Breast epithelium (tissue), 4 donors: Measurements from ENCODE around the gene FOXA2. TPM values are rescaled to one million over a fixed set of nuclear protein-coding genes. Genes with fewer than 3 reads are reported as not detected.

Experiments used
- DNase-seq, 2 donors: peaks; one replicate each; pipeline ENCODE4 v3.0.0-alpha.2; 2019; ENCODE audit warnings: low spot score in 2 of 2
- H3K27ac ChIP-seq, 2 donors: fragments of 200-600 bp; sonication (generic) in 1 of 2; one replicate each; pipeline ENCODE4 v1.5.1; 2016 to 2019; ENCODE audit warnings: mild to moderate bottlenecking in 1 of 2
- H3K27me3 ChIP-seq, 2 donors: fragments of 200-600 bp; sonication (generic) in 1 of 2; one replicate each; pipeline versions ENCODE4 v1.5.1 to v1.6.0; 2017 to 2019; ENCODE audit warnings: control low read depth in 1 of 2, mild to moderate bottlenecking in 1 of 2
- H3K36me3 ChIP-seq: fragments of 200-600 bp; one replicate; pipeline ENCODE4 v1.5.1; 2019
- H3K4me1 ChIP-seq, 2 donors: fragments of 200-600 bp; sonication (generic); one replicate each; pipeline ENCODE4 v1.5.1; 2016 to 2019; ENCODE audit warnings: control low read depth in 1 of 2
- H3K4me3 ChIP-seq, 3 donors: fragments of 200-600 bp; sonication (generic); 1 replicate in 2 of 3; 2 replicates in 1 of 3; pipeline ENCODE4 v1.5.1; 2016 to 2019; ENCODE audit warnings: mild to moderate bottlenecking in 3 of 3, moderate library complexity in 2 of 3
- H3K9me3 ChIP-seq, 2 donors: fragments of 200-600 bp; sonication (generic) in 1 of 2; one replicate each; pipeline ENCODE4 v1.5.1; 2016 to 2019; ENCODE audit warnings: control low read depth in 1 of 2
- POLR2A ChIP-seq: fragments of 450-650 bp; IDR thresholded peaks from one replicate; pipeline ENCODE4 v1.6.1; 2016; ENCODE audit warnings: antibody characterized with exemption, mild to moderate bottlenecking, moderate library complexity
- POLR2AphosphoS5 ChIP-seq, 3 donors: sonication (generic); formaldehyde crosslinking; IDR thresholded peaks; one replicate each; pipeline ENCODE4 v1.6.1; 2017; ENCODE audit warnings: antibody characterized with exemption in 3 of 3
- intact Hi-C: fragments of 100-400 bp; cut with DNase I; formaldehyde crosslinking; loops from one replicate; pipeline ENCODE4 v1.15.1; 2023; ENCODE audit warnings: low total_unique reads
- total RNA-seq, 3 donors: library from RNA; depleted of rRNA; stranded (reverse); fragments of >200 nt; gene quantifications; one replicate each; pipeline ENCODE4 v1.1.0, GENCODE V29; 2016
- TF ChIP-seq, protein P1 (sequence below), 3 donors: fragments of 450-650 bp; IDR thresholded peaks; one replicate each; pipeline ENCODE4 v1.5.1; 2016 to 2017; ENCODE audit warnings: antibody characterized with exemption in 3 of 3, mild to moderate bottlenecking in 3 of 3, moderate library complexity in 3 of 3

The FOXA2 gene
- total RNA-seq, 3 donors from 2014 or later = not detected

DNA sequence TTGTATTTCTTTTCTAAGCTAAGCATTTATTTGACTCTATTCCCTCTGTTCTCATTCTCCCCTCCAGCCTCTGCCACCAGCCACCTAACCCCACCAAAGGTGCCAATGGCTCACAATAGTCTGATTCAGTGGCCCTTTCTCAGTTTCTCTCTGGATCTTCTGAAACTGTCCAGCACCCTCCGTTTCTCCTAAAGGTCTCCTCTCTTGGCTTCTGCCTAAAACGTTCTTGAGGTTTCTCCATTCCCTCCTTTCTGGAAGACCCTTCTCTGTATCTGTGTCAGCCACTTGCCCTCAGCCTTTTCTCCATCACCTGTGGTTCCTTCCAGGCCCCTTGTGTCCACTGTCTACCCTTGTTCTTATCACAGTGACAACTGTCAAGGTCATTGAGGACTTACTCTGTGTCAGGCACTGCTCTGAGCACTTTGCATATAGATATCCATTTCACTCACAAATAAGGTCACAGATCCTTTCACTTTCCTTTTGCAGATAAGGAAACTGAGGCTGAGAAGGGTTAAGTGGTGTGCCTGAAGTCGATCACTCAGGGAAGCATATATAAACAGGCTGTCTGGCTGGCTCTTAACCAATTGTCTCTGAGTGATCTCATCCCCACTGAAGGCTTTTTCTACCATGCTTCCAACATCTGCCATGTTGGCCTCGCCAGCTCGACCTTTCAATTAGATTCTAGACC lies 48.1 kb downstream of the FOXA2 start:
- H3K27me3 ChIP-seq = peaks cover 0 to 3% of the 10 kb centered on the region in 2 donors
- intact Hi-C loops = no loop called here

DNA sequence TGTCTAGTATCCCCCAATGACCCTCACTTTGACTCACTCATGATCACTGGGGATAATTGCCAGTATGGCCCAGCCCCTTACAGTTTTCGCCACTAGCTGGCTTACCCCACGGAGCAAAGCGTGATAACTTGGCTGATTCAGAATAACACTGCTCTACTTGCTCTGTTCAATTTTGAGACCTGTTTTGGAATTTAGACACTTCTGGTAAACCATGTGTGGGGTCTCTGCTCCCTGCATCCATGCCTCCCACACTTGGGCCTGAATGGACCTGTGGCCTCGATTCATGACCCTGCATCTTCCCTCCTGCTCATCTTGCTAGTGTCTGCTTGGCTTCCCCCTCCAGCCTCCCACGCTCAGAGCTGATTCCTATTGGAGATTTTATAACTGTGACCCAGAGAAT lies 48.9 kb downstream of the FOXA2 start:
- H3K4me3 ChIP-seq = no peak overlapping the region
- no peaks in the 10 kb centered on the region for H3K9me3 ChIP-seq
- peaks cover 0 to 3% of the 10 kb centered on the region in 2 donors for H3K27me3 ChIP-seq
- intact Hi-C loops = no loop called here
- H3K36me3 ChIP-seq = no peaks in the 10 kb centered on the region
- no peak for DNase-seq
- no peaks in the 10 kb centered on the region for H3K4me1 ChIP-seq
- TF ChIP-seq POLR2A = no peak
- TF ChIP-seq, protein P1, sequence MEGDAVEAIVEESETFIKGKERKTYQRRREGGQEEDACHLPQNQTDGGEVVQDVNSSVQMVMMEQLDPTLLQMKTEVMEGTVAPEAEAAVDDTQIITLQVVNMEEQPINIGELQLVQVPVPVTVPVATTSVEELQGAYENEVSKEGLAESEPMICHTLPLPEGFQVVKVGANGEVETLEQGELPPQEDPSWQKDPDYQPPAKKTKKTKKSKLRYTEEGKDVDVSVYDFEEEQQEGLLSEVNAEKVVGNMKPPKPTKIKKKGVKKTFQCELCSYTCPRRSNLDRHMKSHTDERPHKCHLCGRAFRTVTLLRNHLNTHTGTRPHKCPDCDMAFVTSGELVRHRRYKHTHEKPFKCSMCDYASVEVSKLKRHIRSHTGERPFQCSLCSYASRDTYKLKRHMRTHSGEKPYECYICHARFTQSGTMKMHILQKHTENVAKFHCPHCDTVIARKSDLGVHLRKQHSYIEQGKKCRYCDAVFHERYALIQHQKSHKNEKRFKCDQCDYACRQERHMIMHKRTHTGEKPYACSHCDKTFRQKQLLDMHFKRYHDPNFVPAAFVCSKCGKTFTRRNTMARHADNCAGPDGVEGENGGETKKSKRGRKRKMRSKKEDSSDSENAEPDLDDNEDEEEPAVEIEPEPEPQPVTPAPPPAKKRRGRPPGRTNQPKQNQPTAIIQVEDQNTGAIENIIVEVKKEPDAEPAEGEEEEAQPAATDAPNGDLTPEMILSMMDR (IDR thresholded peaks at IDR 0.05) = no peak
- TF ChIP-seq POLR2AphosphoS5 (IDR thresholded peaks at IDR 0.05) = no peak
- H3K27ac ChIP-seq = no peak overlapping the region

More for the DNA sequence above, 48.1 kb downstream of the FOXA2 start:
- H3K4me3 ChIP-seq = no peak overlapping the region
- H3K9me3 ChIP-seq = no peaks in the 10 kb centered on the region
- H3K36me3 ChIP-seq = no peaks in the 10 kb centered on the region
- TF ChIP-seq POLR2A (no peak), POLR2AphosphoS5 (IDR thresholded peaks at IDR 0.05) (no peak)
- TF ChIP-seq, protein P1 (IDR thresholded peaks at IDR 0.05) = no peak
- H3K27ac ChIP-seq = no peak overlapping the region
- no peak for DNase-seq
- H3K4me1 ChIP-seq = no peaks in the 10 kb centered on the region

DNA sequence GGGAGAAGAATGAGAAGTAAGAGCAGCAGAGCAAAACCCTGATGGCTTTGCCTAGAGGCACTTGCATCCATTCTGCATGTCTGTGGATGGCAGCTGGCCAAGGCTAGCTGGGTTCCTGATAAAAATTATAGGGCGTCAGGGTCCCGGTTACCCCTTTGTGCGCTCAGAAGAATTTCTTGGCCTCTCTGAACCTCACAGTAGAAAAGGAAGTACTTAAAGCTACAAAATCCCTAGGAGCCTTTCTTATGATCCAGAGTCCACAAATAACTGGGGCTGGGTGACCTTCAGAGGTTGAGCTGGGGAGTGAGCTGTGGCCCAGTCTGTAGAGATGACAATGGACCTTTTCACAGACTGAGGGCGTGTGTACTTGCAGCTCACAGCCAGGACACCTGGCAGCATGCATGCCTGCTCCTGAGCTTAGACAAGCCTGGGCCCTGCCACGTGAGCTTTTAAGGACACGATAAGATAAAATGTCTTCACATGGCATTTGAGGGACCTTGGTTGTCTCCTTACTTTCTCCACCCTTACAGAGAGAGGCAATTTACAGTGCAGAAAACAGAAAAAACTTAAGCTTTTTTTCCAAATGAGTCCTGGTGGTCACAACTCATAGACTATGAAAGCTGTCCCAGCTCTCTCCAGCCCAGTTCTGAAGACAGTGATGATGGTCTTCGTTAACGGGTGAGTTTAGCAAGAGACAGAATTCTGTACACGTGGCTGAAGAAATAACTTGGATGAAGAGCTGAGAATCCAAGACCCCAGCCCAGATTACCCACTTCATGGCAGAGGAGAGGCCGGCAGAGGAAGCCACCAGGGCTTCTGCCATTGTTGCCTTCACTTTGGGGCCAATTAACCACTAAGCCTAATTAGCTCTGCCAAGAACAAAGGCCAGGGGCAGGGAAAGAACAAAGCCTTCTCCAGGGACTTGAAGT lies 50.3 kb downstream of the FOXA2 start:
- no peak for DNase-seq
- TF ChIP-seq, protein P1 (IDR thresholded peaks at IDR 0.05) = no peak
- Histone ChIP-seq H3K36me3 (no peaks in the 10 kb centered on the region), H3K4me3 (no peak overlapping the region), H3K27ac (no peak overlapping the region), H3K9me3 (no peaks in the 10 kb centered on the region), H3K27me3 (peaks cover 0 to 3% of the 10 kb centered on the region in 2 donors), H3K4me1 (no peaks in the 10 kb centered on the region)
- intact Hi-C loops = no loop called here

DNA sequence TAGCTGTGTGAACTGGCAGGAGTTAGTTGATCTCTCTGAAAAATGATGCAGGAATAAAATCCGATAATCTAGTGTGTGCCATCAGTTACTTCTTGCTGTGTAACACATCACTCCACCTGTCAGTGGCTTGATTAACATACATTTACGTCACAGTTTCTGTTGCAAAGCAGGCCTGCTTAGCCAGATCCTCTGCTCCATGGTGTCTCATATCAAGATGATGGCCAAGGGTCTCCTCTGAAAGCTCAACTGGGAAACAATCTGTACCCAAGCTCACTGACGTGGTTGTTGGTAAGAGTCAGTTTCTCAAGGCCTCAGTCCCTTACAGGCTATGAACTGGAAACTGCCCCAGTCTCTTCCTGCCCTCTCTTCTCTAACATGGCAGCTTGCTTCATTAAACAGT lies 51.8 kb downstream of the FOXA2 start:
- Histone ChIP-seq H3K9me3 (no peaks in the 10 kb centered on the region), H3K36me3 (no peaks in the 10 kb centered on the region), H3K4me3 (no peak overlapping the region), H3K4me1 (no peaks in the 10 kb centered on the region), H3K27me3 (peaks cover 0 to 3% of the 10 kb centered on the region in 2 donors), H3K27ac (no peak overlapping the region)
- no peak for DNase-seq
- TF ChIP-seq POLR2AphosphoS5 (IDR thresholded peaks at IDR 0.05) = no peak
- no peak for TF ChIP-seq POLR2A
- TF ChIP-seq, protein P1 (IDR thresholded peaks at IDR 0.05) = no peak
- intact Hi-C loops = no loop called here

DNA sequence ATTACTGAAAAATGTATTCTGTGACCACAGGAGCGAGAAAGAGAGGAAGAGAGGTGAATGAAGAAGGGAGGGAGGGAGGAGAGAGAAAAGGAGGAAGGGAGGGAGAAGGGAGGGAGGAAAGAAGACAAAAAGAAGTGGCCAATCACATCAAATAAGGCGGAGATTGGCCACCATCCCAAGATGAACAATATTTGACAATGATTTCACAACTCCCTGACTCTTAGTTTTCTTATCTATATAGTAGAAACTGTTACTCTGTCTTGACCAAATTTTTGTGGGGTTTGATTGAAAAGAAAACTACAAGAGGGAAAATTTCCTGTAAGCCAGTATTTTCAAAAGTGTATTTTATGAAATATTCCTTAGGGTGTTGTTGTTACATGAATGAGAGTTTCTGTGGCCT lies 52.6 kb downstream of the FOXA2 start:
- no peak overlapping the region for H3K27ac ChIP-seq
- no peaks in the 10 kb centered on the region for H3K36me3 ChIP-seq
- no peak overlapping the region for H3K4me3 ChIP-seq
- H3K27me3 ChIP-seq = peaks cover 0 to 3% of the 10 kb centered on the region in 2 donors
- no peaks in the 10 kb centered on the region for H3K9me3 ChIP-seq
- no peaks in the 10 kb centered on the region for H3K4me1 ChIP-seq
- intact Hi-C loops = no loop called here
- DNase-seq = no peak
- TF ChIP-seq POLR2AphosphoS5 (IDR thresholded peaks at IDR 0.05) (no peak), POLR2A (no peak)
- TF ChIP-seq, protein P1 (IDR thresholded peaks at IDR 0.05) = no peak
